Gastroesophageal sphincter (tissue), 4 donors: ENCODE results near the gene RCCD1. TPM values are rescaled to one million over a fixed set of nuclear protein-coding genes. Genes with fewer than 3 reads are reported as not detected.

Experiments
- ATAC-seq: fragments of 150-250 bp; one replicate; pipeline ENCODE4 v1.9.1; 2016; ENCODE audit warnings: mild to moderate bottlenecking, moderate library complexity
- H3K27ac ChIP-seq, 4 donors: fragments of 200-600 bp; sonication (generic) in 3 of 4; 1 replicate in 3 of 4; 2 replicates in 1 of 4; pipeline ENCODE4 v1.5.1; 2016 to 2019
- H3K27me3 ChIP-seq: fragments of 200-600 bp; sonication (generic); one replicate; pipeline ENCODE4 v1.5.1; 2019
- H3K36me3 ChIP-seq, 2 donors: fragments of 200-600 bp; sonication (generic); one replicate each; pipeline ENCODE4 v1.5.1; 2019; ENCODE audit warnings: control low read depth in 1 of 2
- H3K4me1 ChIP-seq, 3 donors: fragments of 200-600 bp; sonication (generic); 1 replicate in 2 of 3; 2 replicates in 1 of 3; pipeline ENCODE4 v1.5.1; 2016 to 2019; ENCODE audit warnings: control low read depth in 2 of 3
- H3K4me3 ChIP-seq, 2 donors: fragments of 200-600 bp; sonication (generic); one replicate each; pipeline ENCODE4 v1.5.1; 2019; ENCODE audit warnings: mild to moderate bottlenecking in 1 of 2, moderate library complexity in 1 of 2
- H3K9me3 ChIP-seq, 3 donors: fragments of 200-600 bp; sonication (generic); one replicate each; pipeline ENCODE4 v1.5.1; 2017 to 2019; ENCODE audit warnings: control low read depth in 2 of 3
- EP300 ChIP-seq: sonication (generic); formaldehyde crosslinking; IDR thresholded peaks from one replicate; pipeline ENCODE4 v1.6.1; 2017; ENCODE audit warnings: antibody characterized with exemption, mild to moderate bottlenecking
- POLR2A ChIP-seq, 2 donors: fragments of 450-650 bp; IDR thresholded peaks; one replicate each; pipeline ENCODE4 v1.6.1; 2017; ENCODE audit warnings: antibody characterized with exemption in 2 of 2, mild to moderate bottlenecking in 2 of 2, moderate library complexity in 1 of 2
- POLR2AphosphoS5 ChIP-seq: sonication (generic); formaldehyde crosslinking; IDR thresholded peaks from one replicate; pipeline ENCODE4 v1.6.1; 2017; ENCODE audit warnings: antibody characterized with exemption
- WGBS, 2 donors: methylation state at CpG; one replicate each; pipeline ENCODE4 v1.1.5; 2018; ENCODE audit warnings: low coverage in 1 of 2; 5-methylcytosine and 5-hydroxymethylcytosine counted together
- total RNA-seq, 4 donors: library from RNA; depleted of rRNA; stranded (reverse); fragments of >200 nt; gene quantifications; one replicate each; pipeline ENCODE4 v1.1.0, GENCODE V29; 2016
- TF ChIP-seq, protein P1 (sequence below), 4 experiments: fragments of 200-600 bp in 2 of 4; fragments of 450-650 bp in 2 of 4; sonication (generic) in 1 of 4; IDR thresholded peaks; one replicate each; pipeline ENCODE4 v1.5.1; 2017 to 2019; ENCODE audit warnings: antibody characterized with exemption in 4 of 4, mild to moderate bottlenecking in 2 of 4, moderate library complexity in 2 of 4

RCCD1 gene
- total RNA-seq, 4 donors from 2014 or later = 5.3 to 11.1 (median 9.0) TPM

DNA sequence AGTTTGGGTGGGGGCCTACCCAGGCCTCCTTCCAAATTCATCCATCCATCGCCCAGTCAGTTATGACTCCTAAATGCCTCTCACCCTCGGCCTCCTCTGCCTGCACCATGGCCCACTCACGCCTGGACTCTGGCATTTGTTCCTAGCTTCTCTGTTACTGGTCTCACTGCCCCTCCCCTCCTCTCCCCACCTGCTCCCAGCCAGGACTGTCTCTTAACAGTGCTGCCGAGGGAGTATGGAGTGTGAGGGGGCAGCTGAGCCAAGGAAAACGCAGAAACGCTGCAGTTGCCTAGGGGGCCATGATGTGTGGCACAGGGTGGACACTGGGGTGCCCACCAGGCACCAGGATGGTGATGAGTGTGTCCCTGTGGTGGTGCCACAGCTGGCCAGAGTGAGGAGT is 3.1 kb downstream of the RCCD1 start:
- H3K9me3 ChIP-seq = no peaks in the 10 kb centered on the region
- no peak for ATAC-seq
- peak overlapping the region; percentile 77 to 91 for H3K4me3 ChIP-seq
- TF ChIP-seq POLR2A (IDR thresholded peaks at IDR 0.05) (no peak), POLR2AphosphoS5 (no peak), EP300 (no peak)
- TF ChIP-seq, protein P1, sequence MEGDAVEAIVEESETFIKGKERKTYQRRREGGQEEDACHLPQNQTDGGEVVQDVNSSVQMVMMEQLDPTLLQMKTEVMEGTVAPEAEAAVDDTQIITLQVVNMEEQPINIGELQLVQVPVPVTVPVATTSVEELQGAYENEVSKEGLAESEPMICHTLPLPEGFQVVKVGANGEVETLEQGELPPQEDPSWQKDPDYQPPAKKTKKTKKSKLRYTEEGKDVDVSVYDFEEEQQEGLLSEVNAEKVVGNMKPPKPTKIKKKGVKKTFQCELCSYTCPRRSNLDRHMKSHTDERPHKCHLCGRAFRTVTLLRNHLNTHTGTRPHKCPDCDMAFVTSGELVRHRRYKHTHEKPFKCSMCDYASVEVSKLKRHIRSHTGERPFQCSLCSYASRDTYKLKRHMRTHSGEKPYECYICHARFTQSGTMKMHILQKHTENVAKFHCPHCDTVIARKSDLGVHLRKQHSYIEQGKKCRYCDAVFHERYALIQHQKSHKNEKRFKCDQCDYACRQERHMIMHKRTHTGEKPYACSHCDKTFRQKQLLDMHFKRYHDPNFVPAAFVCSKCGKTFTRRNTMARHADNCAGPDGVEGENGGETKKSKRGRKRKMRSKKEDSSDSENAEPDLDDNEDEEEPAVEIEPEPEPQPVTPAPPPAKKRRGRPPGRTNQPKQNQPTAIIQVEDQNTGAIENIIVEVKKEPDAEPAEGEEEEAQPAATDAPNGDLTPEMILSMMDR (IDR thresholded peaks at IDR 0.05) = no peak
- H3K36me3 ChIP-seq = peaks cover 0 to 41% of the 10 kb centered on the region in 2 donors
- H3K4me1 ChIP-seq = peaks cover 2 to 66% (median 16%) of the 10 kb centered on the region in 3 donors
- no peaks in the 10 kb centered on the region for H3K27me3 ChIP-seq
- peak overlapping the region in 3 of 4 donors; percentile 39 to 85 (median 84) for H3K27ac ChIP-seq
- WGBS, 2 donors = 44 to 80% methylated on average over 1 to 3 of the region's 6 CpGs

GRCh38 chr15:90959028-90959595 is 4.4 kb downstream of the RCCD1 start:
- H3K27ac ChIP-seq = peak overlapping the region in 3 of 4 donors; percentile 67 to 85 (median 84)
- peaks cover 2 to 66% (median 16%) of the 10 kb centered on the region in 3 donors for H3K4me1 ChIP-seq
- no peaks in the 10 kb centered on the region for H3K9me3 ChIP-seq
- TF ChIP-seq POLR2AphosphoS5 (no peak), EP300 (no peak), POLR2A (IDR thresholded peaks at IDR 0.05) (no peak)
- TF ChIP-seq, protein P1 (IDR thresholded peaks at IDR 0.05) = no peak
- peaks cover 0 to 41% of the 10 kb centered on the region in 2 donors for H3K36me3 ChIP-seq
- H3K4me3 ChIP-seq = no peak overlapping the region
- H3K27me3 ChIP-seq = no peaks in the 10 kb centered on the region
- no peak for ATAC-seq
- 76 to 100% methylated on average over 1 to 5 of the region's 8 CpGs for WGBS, 2 donors

- Histone ChIP-seq H3K36me3 (peaks cover 0 to 45% of the 10 kb centered on the region in 2 donors), H3K27ac (peak overlapping the region in 3 of 4 donors; percentile 67 to 85 (median 84)), H3K4me3 (no peak overlapping the region), H3K27me3 (no peaks in the 10 kb centered on the region), H3K4me1 (peaks cover 2 to 61% (median 16%) of the 10 kb centered on the region in 3 donors), H3K9me3 (no peaks in the 10 kb centered on the region)
- peak; percentile 49 for ATAC-seq
- WGBS, 2 donors = 53% methylated on average over 2 of the region's 5 CpGs; no CpG with 5 or more reads in 1 of the 2 donors
- TF ChIP-seq EP300 (no peak), POLR2AphosphoS5 (peak; percentile 46)
- TF ChIP-seq, protein P1 (IDR thresholded peaks at IDR 0.05) = no peak
These were observed 5.2 kb downstream of the RCCD1 start for GRCh38 chr15:90959894-90960293.

GRCh38 chr15:90960298-90961091 is 5.8 kb downstream of the RCCD1 start:
- no peaks in the 10 kb centered on the region for H3K9me3 ChIP-seq
- ATAC-seq = no peak
- H3K4me3 ChIP-seq = no peak overlapping the region
- H3K36me3 ChIP-seq = peaks cover 0 to 48% of the 10 kb centered on the region in 2 donors
- WGBS, 2 donors = 66% methylated on average over 14 of the region's 20 CpGs; no CpG with 5 or more reads in 1 of the 2 donors
- H3K27me3 ChIP-seq = no peaks in the 10 kb centered on the region
- peak overlapping the region in 3 of 4 donors; percentile 67 to 85 (median 84) for H3K27ac ChIP-seq
- TF ChIP-seq POLR2AphosphoS5 = no peak
- peaks cover under 1 to 57% (median 13%) of the 10 kb centered on the region in 3 donors for H3K4me1 ChIP-seq

GRCh38 chr15:90962021-90962420 is 7.3 kb downstream of the RCCD1 start:
- Histone ChIP-seq H3K36me3 (peaks cover 0 to 63% of the 10 kb centered on the region in 2 donors), H3K27ac (no peak overlapping the region), H3K9me3 (no peaks in the 10 kb centered on the region), H3K27me3 (no peaks in the 10 kb centered on the region), H3K4me3 (no peak overlapping the region), H3K4me1 (peaks cover 0 to 43% (median 7%) of the 10 kb centered on the region in 3 donors)
- 79 to 88% methylated on average over 4 of the region's 4 CpGs for WGBS, 2 donors
- ATAC-seq = no peak
- TF ChIP-seq, protein P1 (IDR thresholded peaks at IDR 0.05) = no peak
- no peak for TF ChIP-seq EP300
- no peak for TF ChIP-seq POLR2AphosphoS5
- no peak for TF ChIP-seq POLR2A (IDR thresholded peaks at IDR 0.05)
